Endodermal cell (in vitro differentiated cells): ENCODE measurements around the gene TMBIM1. TPM values are rescaled to one million over a fixed set of nuclear protein-coding genes. Genes with fewer than 3 reads are reported as not detected.

Experiments
- DNase-seq: peaks from one replicate; pipeline ENCODE4 v3.0.0-alpha.2; 2017
- H3K27ac ChIP-seq: 2 replicates; pipeline ENCODE4 v1.5.1; 2013; ENCODE audit warnings: mild to moderate bottlenecking, low read depth, low read length, moderate library complexity
- H3K27me3 ChIP-seq: 2 replicates; pipeline ENCODE4 v1.6.1; 2013; ENCODE audit warnings: mild to moderate bottlenecking, low read length, moderate library complexity; ENCODE audit not compliant: insufficient read depth, control insufficient read depth, poor library complexity, severe bottlenecking
- H3K36me3 ChIP-seq: 2 replicates; pipeline ENCODE4 v1.7.0; 2013; ENCODE audit warnings: mild to moderate bottlenecking, low read length, moderate library complexity; ENCODE audit not compliant: control insufficient read depth, insufficient read depth
- H3K4me1 ChIP-seq: one replicate; pipeline ENCODE4 v1.7.0; 2013; ENCODE audit warnings: low read length; ENCODE audit not compliant: control insufficient read depth, insufficient read depth
- H3K4me3 ChIP-seq: 2 replicates; pipeline ENCODE4 v1.5.1; 2013; ENCODE audit warnings: mild to moderate bottlenecking, low read length, moderate library complexity
- H3K9ac ChIP-seq: 2 replicates; pipeline ENCODE4 v1.6.1; 2013; ENCODE audit warnings: mild to moderate bottlenecking, low read length, moderate library complexity; ENCODE audit not compliant: poor library complexity, severe bottlenecking; ENCODE audit errors: extremely low read depth
- H3K9me3 ChIP-seq: 2 replicates; pipeline ENCODE4 v1.6.1; 2013; ENCODE audit warnings: mild to moderate bottlenecking, low read length, moderate library complexity; ENCODE audit not compliant: control insufficient read depth
- H3K27ac Mint-ChIP-seq: 2 replicates; pipeline ENCODE4 v1.8.0; 2020; ENCODE audit warnings: mixed read lengths
- H3K27me3 Mint-ChIP-seq: 2 replicates; pipeline ENCODE4 v1.8.0; 2021; ENCODE audit warnings: mild to moderate bottlenecking, mixed read lengths; ENCODE audit not compliant: insufficient read depth
- H3K36me3 Mint-ChIP-seq: 2 replicates; pipeline ENCODE4 v1.8.0; 2020; ENCODE audit warnings: low read depth, mixed read lengths
- H3K4me1 Mint-ChIP-seq: 2 replicates; pipeline ENCODE4 v1.8.0; 2020; ENCODE audit warnings: mixed read lengths
- H3K4me3 Mint-ChIP-seq: 2 replicates; pipeline ENCODE4 v1.8.0; 2020; ENCODE audit warnings: mild to moderate bottlenecking, moderate library complexity, mixed read lengths
- H3K9me3 Mint-ChIP-seq: 2 replicates; pipeline ENCODE4 v1.8.0; 2020; ENCODE audit warnings: mild to moderate bottlenecking, mixed read lengths
- WGBS, 2 experiments: methylation state at CpG; one replicate each; pipeline versions ENCODE4 v1.1.5 to v1.1.7; 2013; ENCODE audit warnings: missing lambda C conversion rate in 2 of 2, mixed read lengths in 1 of 2; ENCODE audit not compliant: insufficient coverage in 1 of 2, insufficient read length in 1 of 2; 5-methylcytosine and 5-hydroxymethylcytosine counted together
- total RNA-seq, 2 donors: library from RNA; stranded (reverse); fragmentation: NEBNext Ultra II Directional in 1 of 2; extraction: Animal tissue kit (Norgen Biotek cat#: 25700) in 1 of 2; gene quantifications; 2 replicates in 1 of 2; 3 replicates in 1 of 2; pipeline ENCODE4 v1.2.1, GENCODE V29; 2021
- TF ChIP-seq, protein P1 (sequence below): fragments of 200-600 bp; sonication (generic); conservative IDR thresholded peaks from 2 replicates; pipeline ENCODE4 v1.5.0; 2021; ENCODE audit warnings: antibody characterized with exemption, mild to moderate bottlenecking

Gene TMBIM1
- total RNA-seq, 2 donors from 2014 or later, result 50.7 to 53.8 TPM

DNA sequence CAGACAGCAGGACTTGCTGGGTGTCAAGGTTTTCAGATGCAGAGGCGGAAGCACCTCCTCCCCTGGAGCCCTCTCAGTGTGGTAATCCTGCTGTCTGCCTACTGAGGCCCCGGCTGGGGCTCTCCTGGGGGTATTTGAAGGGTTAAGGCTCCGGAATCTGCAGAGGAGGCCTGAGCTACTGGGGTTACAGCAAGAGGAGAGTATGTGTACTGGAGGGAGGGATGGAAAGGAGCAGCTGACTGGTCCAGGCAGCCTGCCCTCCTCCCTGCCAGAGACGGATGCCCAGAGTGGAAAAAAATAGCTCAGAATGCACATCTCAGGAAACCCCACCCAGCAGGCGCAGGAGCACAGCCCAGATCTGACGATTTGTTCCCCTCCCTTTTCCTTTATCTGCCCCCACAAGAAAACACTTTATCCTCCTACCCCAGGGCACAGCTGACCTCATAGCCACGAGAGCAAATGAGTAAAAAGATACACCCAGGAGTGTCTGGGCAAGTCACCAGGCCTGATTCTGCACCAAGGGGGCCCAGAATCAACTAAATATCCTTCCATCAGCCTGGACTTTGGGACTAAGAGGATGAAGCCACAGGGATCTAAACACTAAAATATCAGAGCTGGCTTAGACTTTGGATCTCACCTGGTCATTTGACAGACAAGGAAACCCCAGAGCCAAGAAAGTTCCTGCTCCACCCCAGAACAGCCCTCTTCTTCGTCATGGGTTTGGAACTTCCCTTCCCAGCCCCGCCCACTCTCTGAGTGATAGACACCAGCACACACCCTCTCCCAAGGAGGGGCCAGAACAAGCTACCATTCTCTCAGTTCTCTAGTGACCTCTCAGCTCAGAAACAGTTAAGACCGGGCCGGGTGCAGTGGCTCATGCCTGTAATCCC, 5.5 kb downstream of the TMBIM1 start:
- H3K4me1 ChIP-seq, result peaks cover 26% of the 10 kb centered on the region
- H3K4me3 ChIP-seq, result peak overlapping the region; percentile 32
- H3K9ac ChIP-seq, result peak overlapping the region; percentile 28
- TF ChIP-seq, protein P1, sequence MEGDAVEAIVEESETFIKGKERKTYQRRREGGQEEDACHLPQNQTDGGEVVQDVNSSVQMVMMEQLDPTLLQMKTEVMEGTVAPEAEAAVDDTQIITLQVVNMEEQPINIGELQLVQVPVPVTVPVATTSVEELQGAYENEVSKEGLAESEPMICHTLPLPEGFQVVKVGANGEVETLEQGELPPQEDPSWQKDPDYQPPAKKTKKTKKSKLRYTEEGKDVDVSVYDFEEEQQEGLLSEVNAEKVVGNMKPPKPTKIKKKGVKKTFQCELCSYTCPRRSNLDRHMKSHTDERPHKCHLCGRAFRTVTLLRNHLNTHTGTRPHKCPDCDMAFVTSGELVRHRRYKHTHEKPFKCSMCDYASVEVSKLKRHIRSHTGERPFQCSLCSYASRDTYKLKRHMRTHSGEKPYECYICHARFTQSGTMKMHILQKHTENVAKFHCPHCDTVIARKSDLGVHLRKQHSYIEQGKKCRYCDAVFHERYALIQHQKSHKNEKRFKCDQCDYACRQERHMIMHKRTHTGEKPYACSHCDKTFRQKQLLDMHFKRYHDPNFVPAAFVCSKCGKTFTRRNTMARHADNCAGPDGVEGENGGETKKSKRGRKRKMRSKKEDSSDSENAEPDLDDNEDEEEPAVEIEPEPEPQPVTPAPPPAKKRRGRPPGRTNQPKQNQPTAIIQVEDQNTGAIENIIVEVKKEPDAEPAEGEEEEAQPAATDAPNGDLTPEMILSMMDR, result no peak
- no peaks in the 10 kb centered on the region for H3K27me3 Mint-ChIP-seq
- H3K9me3 ChIP-seq, result no peaks in the 10 kb centered on the region
- peak; percentile 94 for DNase-seq
- peak overlapping the region; percentile 54 for H3K27ac ChIP-seq
- peak overlapping the region; percentile 85 for H3K27ac Mint-ChIP-seq
- no peaks in the 10 kb centered on the region for H3K27me3 ChIP-seq
- H3K4me1 Mint-ChIP-seq, result peaks cover 49% of the 10 kb centered on the region
- 49 to 50% methylated on average over 8 to 11 of the region's 11 CpGs for WGBS, 2 experiments
- H3K36me3 Mint-ChIP-seq, result peaks cover 3% of the 10 kb centered on the region
- no peaks in the 10 kb centered on the region for H3K9me3 Mint-ChIP-seq
- peak overlapping the region; percentile 25 for H3K4me3 Mint-ChIP-seq
- H3K36me3 ChIP-seq, result no peaks in the 10 kb centered on the region

DNA sequence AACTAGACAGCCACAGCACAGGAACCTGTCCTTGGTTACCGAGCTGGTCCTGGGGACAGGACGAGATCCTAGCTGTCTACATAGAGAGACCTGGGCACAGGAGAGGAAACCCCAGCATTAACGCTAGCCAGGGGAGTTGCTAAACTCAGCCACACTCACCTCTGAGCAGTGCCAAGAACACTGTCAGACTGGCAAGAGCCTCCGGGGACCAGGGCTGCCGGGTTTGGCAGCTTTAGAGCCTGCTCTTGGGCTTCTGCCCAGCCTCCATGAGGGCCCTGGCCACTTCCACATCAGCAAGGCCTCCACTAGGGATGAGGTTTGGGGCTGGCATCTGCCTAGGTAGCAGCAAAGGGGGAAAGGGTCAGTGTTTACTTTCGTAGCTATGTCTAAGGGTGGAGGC, 6.7 kb downstream of the TMBIM1 start:
- no peak overlapping the region for H3K4me3 Mint-ChIP-seq
- H3K36me3 Mint-ChIP-seq, result peaks cover 6% of the 10 kb centered on the region
- H3K4me1 Mint-ChIP-seq, result peaks cover 38% of the 10 kb centered on the region
- no peak for DNase-seq
- H3K27me3 Mint-ChIP-seq, result no peaks in the 10 kb centered on the region
- peak overlapping the region; percentile 88 for H3K27ac Mint-ChIP-seq
- WGBS, 2 experiments, result 94 to 95% methylated on average over 5 to 6 of the region's 6 CpGs
- Histone ChIP-seq H3K9me3 (no peaks in the 10 kb centered on the region), H3K4me1 (peaks cover 18% of the 10 kb centered on the region), H3K27me3 (no peaks in the 10 kb centered on the region), H3K27ac (no peak overlapping the region), H3K36me3 (peaks cover 6% of the 10 kb centered on the region), H3K4me3 (no peak overlapping the region), H3K9ac (no peak overlapping the region)
- TF ChIP-seq, protein P1, result no peak
- no peaks in the 10 kb centered on the region for H3K9me3 Mint-ChIP-seq

DNA sequence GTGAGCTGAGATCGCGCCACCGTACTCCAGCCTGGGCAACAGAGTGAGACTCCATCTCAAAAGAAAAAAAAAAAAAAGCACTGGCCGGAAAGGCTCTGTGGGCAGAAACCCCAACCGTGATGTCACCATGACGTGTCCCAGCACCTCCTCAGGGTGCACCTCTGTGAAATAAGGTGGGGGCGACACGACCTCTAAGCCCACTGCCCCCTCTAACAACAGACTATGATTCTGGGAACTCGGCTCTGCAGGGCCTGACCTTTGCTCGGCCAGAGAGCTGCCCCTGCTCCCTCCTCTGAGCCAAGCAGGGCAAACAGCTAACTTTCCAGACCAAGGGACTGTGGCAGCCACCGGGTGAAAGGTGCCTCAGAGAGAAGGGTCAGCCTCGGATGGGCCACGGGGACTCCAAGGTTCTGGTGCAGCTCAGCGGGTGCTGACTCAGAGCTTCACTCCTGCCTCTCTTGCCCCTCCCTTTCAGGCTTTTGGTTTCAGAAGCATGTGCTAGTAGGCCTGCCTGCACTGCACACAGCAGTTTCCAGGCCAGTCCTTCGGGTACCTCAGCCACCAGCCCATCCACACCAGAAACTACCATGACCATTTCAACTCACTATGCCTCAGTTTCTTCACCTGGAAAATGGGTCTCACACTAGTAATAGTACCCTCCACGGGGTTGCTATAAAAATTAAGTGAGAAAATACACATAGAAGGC, 8.0 kb downstream of the TMBIM1 start:
- H3K27ac ChIP-seq, result no peak overlapping the region
- no peak overlapping the region for H3K27ac Mint-ChIP-seq
- no peak overlapping the region for H3K9ac ChIP-seq

More for the DNA sequence above, 8.0 kb downstream of the TMBIM1 start:
- TF ChIP-seq, protein P1, result no peak
- H3K27me3 Mint-ChIP-seq, result no peaks in the 10 kb centered on the region
- Histone ChIP-seq H3K36me3 (peaks cover 10% of the 10 kb centered on the region), H3K9me3 (no peaks in the 10 kb centered on the region), H3K27me3 (no peaks in the 10 kb centered on the region), H3K4me1 (peaks cover 7% of the 10 kb centered on the region), H3K4me3 (no peak overlapping the region)
- DNase-seq, result no peak
- H3K9me3 Mint-ChIP-seq, result no peaks in the 10 kb centered on the region
- no peak overlapping the region for H3K4me3 Mint-ChIP-seq
- WGBS, 2 experiments, result 92 to 100% methylated on average over 7 to 16 of the region's 16 CpGs
- peaks cover 26% of the 10 kb centered on the region for H3K4me1 Mint-ChIP-seq
- peaks cover 16% of the 10 kb centered on the region for H3K36me3 Mint-ChIP-seq
